HCT116 (cell line): Measurements from ENCODE around the gene COX11. TPM values are rescaled to one million over a fixed set of nuclear protein-coding genes. Genes with fewer than 3 reads are reported as not detected.

Source experiments
- ATAC-seq: fragments of 200-7000 bp; cut with Tn5 transposase; 2 replicates; pipeline ENCODE4 v1.9.1; 2020; ENCODE audit warnings: mild to moderate bottlenecking, moderate library complexity
- BruUV-seq: library from RNA; stranded (reverse); fragments of 400-500 nt; replicated peaks from 2 replicates; lab custom pipeline; 2021; lab: Mats Ljungman, UMichigan
- CTCF ChIA-PET: fragments of 300-600 bp; sonication (Branson Sonifier 250); formaldehyde crosslinking; loops from one replicate; lab custom pipeline; 2021; ENCODE audit warnings: antibody characterized with exemption; lab: Charles Lee
- POLR2A ChIA-PET: fragments of 300-600, 350-600 bp; sonication (Branson Sonifier 250); formaldehyde crosslinking; loops from one replicate; lab custom pipeline; 2021; ENCODE audit warnings: antibody characterized with exemption; lab: Charles Lee
- RAD21 ChIA-PET, 2 experiments: fragments of 300-600 bp; sonication (Branson Sonifier 250); formaldehyde crosslinking; loops; one replicate each; lab custom pipeline; 2023; ENCODE audit warnings: low total read pairs in 2 of 2; ENCODE audit not compliant: uncharacterized antibody in 2 of 2, unreplicated experiment in 2 of 2, low non-redundant PET in 1 of 2; lab: Charles Lee
- DNase-seq: peaks from one replicate; pipeline ENCODE4 v3.0.0-alpha.2; 2010; ENCODE audit warnings: low read depth, low spot score
- H2AFZ ChIP-seq: fragments of 200-600 bp; shearing (Covaris generic), sonication (generic); 2 replicates; pipeline ENCODE4 v1.6.1; 2017; ENCODE audit warnings: low read depth, mixed run types, mixed read lengths, antibody characterized with exemption, low read length; ENCODE audit not compliant: poor library complexity, severe bottlenecking
- H3K27ac ChIP-seq: 2 replicates; pipeline ENCODE4 v1.5.1; 2012; ENCODE audit warnings: low read depth, low read length
- H3K27me3 ChIP-seq: fragments of 200-600 bp; sonication (generic); 2 replicates; pipeline ENCODE4 v1.6.1; 2016; ENCODE audit warnings: mixed run types, low read length, mixed read lengths; ENCODE audit not compliant: insufficient read depth
- H3K36me3 ChIP-seq, 2 experiments: fragments of 200-500 bp in 1 of 2; fragments of 200-600 bp in 1 of 2; sonication (Bioruptor generic) in 1 of 2; sonication (generic) in 1 of 2; 2 replicates each; pipeline versions ENCODE4 v1.5.1 to v1.6.1; 2014 to 2016; ENCODE audit warnings: low read length in 2 of 2, inconsistent platforms in 1 of 2, mixed read lengths in 1 of 2, mixed run types in 1 of 2; ENCODE audit not compliant: insufficient read depth in 2 of 2, control insufficient read depth in 1 of 2
- H3K4me1 ChIP-seq, 2 experiments: fragments of 200-600 bp in 1 of 2; sonication (generic) in 1 of 2; 2 replicates each; pipeline versions ENCODE4 v1.5.1 to v1.6.1; 2012 to 2017; ENCODE audit warnings: low read length in 2 of 2, inconsistent platforms in 1 of 2, mild to moderate bottlenecking in 1 of 2, mixed read lengths in 1 of 2, mixed run types in 1 of 2, moderate library complexity in 1 of 2; ENCODE audit not compliant: insufficient read depth in 2 of 2, control insufficient read depth in 1 of 2
- H3K4me2 ChIP-seq: fragments of 200-600 bp; sonication (generic); 2 replicates; pipeline ENCODE4 v1.6.1; 2017; ENCODE audit warnings: mixed run types, low read length, mixed read lengths
- H3K4me3 ChIP-seq, 2 experiments: fragments of 200-600 bp in 1 of 2; sonication (generic) in 1 of 2; replicated peaks in 1 of 2; 2 replicates each; pipeline ENCODE4 v1.5.1; 2011 to 2016; ENCODE audit warnings: low read length in 2 of 2, control low read depth in 1 of 2, low read depth in 1 of 2, mild to moderate bottlenecking in 1 of 2, mixed read lengths in 1 of 2, mixed run types in 1 of 2
- H3K79me2 ChIP-seq: fragments of 200-600 bp; sonication (generic); 2 replicates; pipeline ENCODE4 v1.6.1; 2017; ENCODE audit warnings: mild to moderate bottlenecking, mixed run types, low read length, moderate library complexity, mixed read lengths; ENCODE audit not compliant: insufficient read depth
- H3K9ac ChIP-seq: fragments of 200-600 bp; sonication (generic); 2 replicates; pipeline ENCODE4 v1.6.1; 2016; ENCODE audit warnings: low read length, mixed read lengths
- H3K9me2 ChIP-seq: fragments of 200-600 bp; sonication (generic), shearing (Covaris generic); 2 replicates; pipeline ENCODE4 v1.6.1; 2017; ENCODE audit warnings: mixed run types, mild to moderate bottlenecking, moderate library complexity; ENCODE audit not compliant: insufficient read depth
- H3K9me3 ChIP-seq, 2 experiments: fragments of 200-500 bp in 1 of 2; fragments of 200-600 bp in 1 of 2; sonication (Bioruptor generic) in 1 of 2; sonication (generic) in 1 of 2; 2 replicates each; pipeline ENCODE4 v1.6.1; 2014 to 2017; ENCODE audit warnings: low read length in 2 of 2, mixed read lengths in 2 of 2, inconsistent platforms in 1 of 2, low read depth in 1 of 2, mild to moderate bottlenecking in 1 of 2, mixed run types in 1 of 2, moderate library complexity in 1 of 2; ENCODE audit not compliant: control insufficient read depth in 1 of 2, insufficient read depth in 1 of 2
- H4K20me1 ChIP-seq: fragments of 200-600 bp; sonication (generic), shearing (Covaris generic); 2 replicates; pipeline ENCODE4 v1.6.1; 2017; ENCODE audit warnings: mixed run types, mild to moderate bottlenecking, moderate library complexity; ENCODE audit not compliant: insufficient read depth
- CEBPB ChIP-seq: IDR thresholded peaks from 2 replicates; pipeline ENCODE4 v1.6.1; 2012; ENCODE audit warnings: low read depth
- CTCF ChIP-seq, 3 experiments: fragments of 200-600 bp in 1 of 3; sonication (generic) in 1 of 3; IDR thresholded peaks in 2 of 3; conservative IDR thresholded peaks in 1 of 3; 2 replicates each; pipeline ENCODE4 v1.5.1; 2012 to 2017; ENCODE audit warnings: low read depth in 2 of 3, low read length in 2 of 3, antibody characterized with exemption in 1 of 3, borderline replicate concordance in 1 of 3, control low read depth in 1 of 3, mild to moderate bottlenecking in 1 of 3, mixed read lengths in 1 of 3, mixed run types in 1 of 3, moderate library complexity in 1 of 3; ENCODE audit not compliant: insufficient read depth in 1 of 3
- ELF1 ChIP-seq: IDR thresholded peaks from 2 replicates; pipeline ENCODE4 v1.6.1; 2012; ENCODE audit warnings: low read depth, borderline replicate concordance
- FOSL1 ChIP-seq: IDR thresholded peaks from 2 replicates; pipeline ENCODE4 v1.6.1; 2012; ENCODE audit warnings: low read depth
- SIN3A ChIP-seq: IDR thresholded peaks from 2 replicates; pipeline ENCODE4 v1.6.1; 2012; ENCODE audit warnings: low read depth
- TCF7L2 ChIP-seq: IDR thresholded peaks from 2 replicates; pipeline ENCODE4 v1.7.0; 2011; ENCODE audit warnings: borderline replicate concordance, inconsistent platforms; ENCODE audit not compliant: insufficient read depth, insufficient read length; ENCODE audit errors: extremely low read depth
- YY1 ChIP-seq: IDR thresholded peaks from 2 replicates; pipeline ENCODE4 v1.6.1; 2011; ENCODE audit warnings: low read length, low read depth, moderate library complexity, mild to moderate bottlenecking; ENCODE audit not compliant: insufficient replicate concordance; ENCODE audit errors: extremely low read depth
- ZBTB33 ChIP-seq: IDR thresholded peaks from 2 replicates; pipeline ENCODE4 v1.6.1; 2011; ENCODE audit warnings: mild to moderate bottlenecking, low read length, moderate library complexity; ENCODE audit not compliant: insufficient replicate concordance; ENCODE audit errors: extremely low read depth
- ZNF274 ChIP-seq: fragments of 200-500 bp; sonication (Bioruptor generic); IDR thresholded peaks from 2 replicates; pipeline ENCODE4 v1.6.1; 2014; ENCODE audit warnings: mild to moderate bottlenecking, low read depth, low read length, inconsistent platforms
- intact Hi-C: fragments of 100-400 bp; cut with micrococcal nuclease; formaldehyde crosslinking; loops from 2 replicates; pipeline ENCODE4 v1.10.0; 2022
- total RNA-seq: library from RNA; stranded (reverse); gene quantifications from one replicate; pipeline ENCODE4 v1.2.1, GENCODE V29; 2021; ENCODE audit not compliant: unreplicated experiment

The COX11 gene
- total RNA-seq, 1 experiment from 2014 or later, result 62.9 TPM

GRCh38 chr17:55002458-55002857, 34.0 kb upstream of the COX11 start (continued):
- no peak for TF ChIP-seq CTCF (IDR thresholded peaks at IDR 0.05 in 2 of 3, conservative IDR thresholded peaks at IDR 0.05 in 1 of 3; ENCODE audit: borderline replicate concordance in 1 of 3, insufficient read depth in 1 of 3, low read depth in 2 of 3, low read length in 2 of 3)

- Histone ChIP-seq H3K4me3 (no peak overlapping the region), H3K27ac (no peak overlapping the region), H3K27me3 (no peaks in the 10 kb centered on the region), H3K9me2 (no peaks in the 10 kb centered on the region), H3K79me2 (no peaks in the 10 kb centered on the region), H4K20me1 (no peaks in the 10 kb centered on the region), H2AFZ (no peak overlapping the region)
- no peak for DNase-seq
- no peak for TF ChIP-seq SIN3A
- no peak for TF ChIP-seq TCF7L2
- no peak for TF ChIP-seq ZBTB33
- no peak for TF ChIP-seq YY1
- TF ChIP-seq CTCF (IDR thresholded peaks at IDR 0.05 in 2 of 3, conservative IDR thresholded peaks at IDR 0.05 in 1 of 3; ENCODE audit: borderline replicate concordance in 1 of 3, insufficient read depth in 1 of 3, low read depth in 2 of 3, low read length in 2 of 3), result no peak
- no peak for TF ChIP-seq ZNF274
- TF ChIP-seq CEBPB, result no peak
- no peak for TF ChIP-seq ELF1
- TF ChIP-seq FOSL1, result no peak
- TF ChIP-seq, all 23 proteins: peak for 0
- BruUV-seq, result no TSS peak
- Histone ChIP-seq H3K9me3 (no peaks in the 10 kb centered on the region), H3K36me3 (0 out of 4 replicates have a peak, but pooled peaks cover 0 to 6% of the 10 kb centered on the region in 2 experiments), H3K9ac (no peak overlapping the region), H3K4me2 (no peak overlapping the region), H3K4me1 (no peaks in the 10 kb centered on the region)
- intact Hi-C loops, result no loop called here
- ChIA-PET POLR2A (no interaction called here), CTCF (interaction anchor here (0.8 to 1.0 kb wide), 2 partner anchors 9 to 11 kb away, joined by 3 read pairs; no protein-coding TSS in a partner anchor), RAD21 (no interaction called here)
- ATAC-seq, result no peak
Measured at GRCh38 chr17:54996441-54996840, 28.0 kb upstream of the COX11 start.
